WTC11 (cell line): ENCODE data around the gene CDK5RAP2. TPM values are rescaled to one million over a fixed set of nuclear protein-coding genes. Genes with fewer than 3 reads are reported as not detected.

ENCODE experiments used
- ATAC-seq: fragments of 200-7000 bp; cut with Tn5 transposase; 2 replicates; pipeline ENCODE4 v1.10.0; 2021; ENCODE audit warnings: mild to moderate bottlenecking, moderate library complexity
- CTCF ChIA-PET: fragments of 300-600 bp; sonication (Branson Sonifier 250); formaldehyde crosslinking; loops from one replicate; lab custom pipeline; 2021; ENCODE audit warnings: antibody characterized with exemption; lab: Charles Lee
- POLR2A ChIA-PET: fragments of 350-600 bp; sonication (Branson Sonifier 250); formaldehyde crosslinking; loops from one replicate; lab custom pipeline; 2021; ENCODE audit warnings: antibody characterized with exemption; lab: Charles Lee
- DNase-seq: peaks from one replicate; pipeline ENCODE4 v3.0.0; 2021; ENCODE audit warnings: low spot score
- H3K27ac Mint-ChIP-seq: 2 replicates; pipeline ENCODE4 v1.8.0; 2021; ENCODE audit warnings: mixed read lengths
- H3K27me3 Mint-ChIP-seq: 2 replicates; pipeline ENCODE4 v1.8.0; 2021; ENCODE audit warnings: low read depth, mild to moderate bottlenecking, moderate library complexity, mixed read lengths
- H3K36me3 Mint-ChIP-seq: 2 replicates; pipeline ENCODE4 v1.8.0; 2021; ENCODE audit warnings: mixed read lengths
- H3K4me1 Mint-ChIP-seq: 2 replicates; pipeline ENCODE4 v1.8.0; 2022; ENCODE audit warnings: mixed read lengths
- H3K4me3 Mint-ChIP-seq: 2 replicates; pipeline ENCODE4 v1.8.0; 2021; ENCODE audit warnings: mild to moderate bottlenecking, moderate library complexity, mixed read lengths
- H3K9me3 Mint-ChIP-seq: 2 replicates; pipeline ENCODE4 v1.8.0; 2021; ENCODE audit warnings: mixed read lengths
- AFF4 ChIP-seq: sonication (generic); formaldehyde crosslinking; IDR thresholded peaks from 2 replicates; pipeline ENCODE4 v1.8.1; 2023; ENCODE audit warnings: mild to moderate bottlenecking, missing genetic modification reagents, borderline replicate concordance
- ATF1 ChIP-seq: sonication (generic); formaldehyde crosslinking; IDR thresholded peaks from 2 replicates; pipeline ENCODE4 v1.8.1; 2023; ENCODE audit warnings: mild to moderate bottlenecking, moderate library complexity, missing genetic modification reagents
- CDX4 ChIP-seq: fragments of 250-450 bp; sonication (Bioruptor Pico); IDR thresholded peaks from 2 replicates; pipeline ENCODE4 v1.9.0; 2021; ENCODE audit warnings: moderate library complexity, mild to moderate bottlenecking, inconsistent platforms, borderline replicate concordance
- CREM ChIP-seq: sonication (generic); formaldehyde crosslinking; IDR thresholded peaks from 2 replicates; pipeline ENCODE4 v1.8.1; 2022; ENCODE audit warnings: mild to moderate bottlenecking, missing genetic modification reagents, moderate library complexity
- E2F1 ChIP-seq: sonication (generic); formaldehyde crosslinking; IDR thresholded peaks from 2 replicates; pipeline ENCODE4 v1.8.0; 2022; ENCODE audit warnings: mild to moderate bottlenecking, missing genetic modification reagents
- GTF2I ChIP-seq: fragments of 250-450 bp; sonication (Bioruptor Pico); conservative IDR thresholded peaks from 2 replicates; pipeline ENCODE4 v1.4.0; 2021; ENCODE audit warnings: mild to moderate bottlenecking
- HMGA2 ChIP-seq: fragments of 250-450 bp; sonication (Bioruptor Pico); IDR thresholded peaks from 2 replicates; pipeline ENCODE4 v1.4.0; 2021; ENCODE audit warnings: mild to moderate bottlenecking, moderate library complexity
- JUN ChIP-seq: sonication (generic); formaldehyde crosslinking; IDR thresholded peaks from 2 replicates; pipeline ENCODE4 v1.8.0; 2023; ENCODE audit warnings: mild to moderate bottlenecking, missing genetic modification reagents
- KAT7 ChIP-seq: sonication (generic); formaldehyde crosslinking; IDR thresholded peaks from 2 replicates; pipeline ENCODE4 v1.8.1; 2023; ENCODE audit warnings: missing genetic modification reagents, mild to moderate bottlenecking, borderline replicate concordance
- MXD4 ChIP-seq: fragments of 250-450 bp; sonication (Bioruptor Pico); IDR thresholded peaks from 2 replicates; pipeline ENCODE4 v1.8.0; 2021; ENCODE audit warnings: mild to moderate bottlenecking, moderate library complexity, borderline replicate concordance
- NFATC4 ChIP-seq: fragments of 250-450 bp; sonication (Bioruptor Pico); IDR thresholded peaks from 2 replicates; pipeline ENCODE4 v1.9.0; 2021; ENCODE audit warnings: mild to moderate bottlenecking
- NFYB ChIP-seq: sonication (generic); formaldehyde crosslinking; conservative IDR thresholded peaks from 2 replicates; pipeline ENCODE4 v1.8.0; 2022; ENCODE audit warnings: low read depth, missing genetic modification reagents
- PRRX2 ChIP-seq: fragments of 250-450 bp; sonication (Bioruptor Pico); IDR thresholded peaks from 2 replicates; pipeline ENCODE4 v1.8.0; 2021; ENCODE audit warnings: mild to moderate bottlenecking
- SMAD3 ChIP-seq: sonication (generic); formaldehyde crosslinking; IDR thresholded peaks from 2 replicates; pipeline ENCODE4 v1.8.0; 2022; ENCODE audit warnings: missing genetic modification reagents, mild to moderate bottlenecking, borderline replicate concordance
- SMAD4 ChIP-seq: sonication (generic); formaldehyde crosslinking; IDR thresholded peaks from 2 replicates; pipeline ENCODE4 v1.8.0; 2022; ENCODE audit warnings: mild to moderate bottlenecking, missing genetic modification reagents
- TEAD4 ChIP-seq: sonication (generic); formaldehyde crosslinking; IDR thresholded peaks from 2 replicates; pipeline ENCODE4 v1.8.0; 2022; ENCODE audit warnings: mild to moderate bottlenecking, missing genetic modification reagents
- USF2 ChIP-seq: sonication (generic); formaldehyde crosslinking; IDR thresholded peaks from 2 replicates; pipeline ENCODE4 v1.8.1; 2023; ENCODE audit warnings: mild to moderate bottlenecking, missing genetic modification reagents, moderate library complexity
- ZBTB43 ChIP-seq: sonication (generic); formaldehyde crosslinking; IDR thresholded peaks from 2 replicates; pipeline ENCODE4 v1.8.1; 2023; ENCODE audit warnings: mild to moderate bottlenecking, missing genetic modification reagents
- ZNF138 ChIP-seq: sonication (generic); formaldehyde crosslinking; conservative IDR thresholded peaks from 2 replicates; pipeline ENCODE4 v1.8.1; 2022; ENCODE audit warnings: mild to moderate bottlenecking, moderate library complexity, missing genetic modification reagents
- ZNF425 ChIP-seq: fragments of 250-450 bp; sonication (Bioruptor Pico); conservative IDR thresholded peaks from 2 replicates; pipeline ENCODE4 v1.9.0; 2021; ENCODE audit warnings: mild to moderate bottlenecking
- total RNA-seq: library from RNA; stranded (reverse); gene quantifications from 3 replicates; pipeline ENCODE4 v1.2.3, GENCODE V29; 2021

Gene CDK5RAP2
- total RNA-seq, 1 experiment from 2014 or later = 48.3 TPM

GRCh38 chr9:120353506-120353905, 226.5 kb downstream of the CDK5RAP2 start:
- TF ChIP-seq NFATC4 (CRISPR knock-in tag) (no peak), HMGA2 (no peak), ZNF138 (CRISPR knock-in tag) (no peak)
- peaks cover 9% of the 10 kb centered on the region for H3K4me1 Mint-ChIP-seq
- no peak overlapping the region for H3K4me3 Mint-ChIP-seq
- no peaks in the 10 kb centered on the region; the same call in 1 of the 2 replicates for H3K27me3 Mint-ChIP-seq
- H3K9me3 Mint-ChIP-seq = peaks cover 12% of the 10 kb centered on the region
- DNase-seq (no peak), ATAC-seq (no peak)
- H3K36me3 Mint-ChIP-seq = peaks cover 11% of the 10 kb centered on the region
- POLR2A ChIA-PET = no interaction called here
- CTCF ChIA-PET = no interaction called here
- no peak overlapping the region for H3K27ac Mint-ChIP-seq

GRCh38 chr9:120351106-120351505, 228.9 kb downstream of the CDK5RAP2 start:
- ATAC-seq (no peak), DNase-seq (no peak)
- Mint-ChIP-seq H3K4me3 (no peak overlapping the region), H3K9me3 (peaks cover 7% of the 10 kb centered on the region), H3K36me3 (peaks cover 6% of the 10 kb centered on the region), H3K27ac (no peak overlapping the region), H3K4me1 (peaks cover 9% of the 10 kb centered on the region), H3K27me3 (no peaks in the 10 kb centered on the region; the same call in 1 of the 2 replicates)
- ChIA-PET POLR2A (no interaction called here), CTCF (no interaction called here)
- TF ChIP-seq ATF1 = no peak
- no peak for TF ChIP-seq CREM (CRISPR knock-in tag)
- no peak for TF ChIP-seq SMAD3
- no peak for TF ChIP-seq E2F1
- TF ChIP-seq PRRX2 = no peak
- TF ChIP-seq TEAD4 (CRISPR knock-in tag) = no peak
- TF ChIP-seq AFF4 (CRISPR knock-in tag) = no peak
- no peak for TF ChIP-seq KAT7 (CRISPR knock-in tag)
- no peak for TF ChIP-seq USF2
- TF ChIP-seq ZNF425 (CRISPR knock-in tag) = no peak
- TF ChIP-seq SMAD4 = no peak
- TF ChIP-seq MXD4 (CRISPR knock-in tag) = no peak

GRCh38 chr9:120350596-120350995, 229.4 kb downstream of the CDK5RAP2 start:
- Mint-ChIP-seq H3K9me3 (peaks cover 2% of the 10 kb centered on the region), H3K27ac (no peak overlapping the region), H3K4me1 (peaks cover 9% of the 10 kb centered on the region), H3K27me3 (no peaks in the 10 kb centered on the region; the same call in 1 of the 2 replicates), H3K4me3 (no peak overlapping the region), H3K36me3 (peaks cover under 1% of the 10 kb centered on the region; the same call in 1 of the 2 replicates)
- no peak for DNase-seq
- POLR2A ChIA-PET = no interaction called here
- CTCF ChIA-PET = no interaction called here
- ATAC-seq = no peak
- TF ChIP-seq AFF4 (CRISPR knock-in tag) (no peak), ZBTB43 (CRISPR knock-in tag) (no peak), JUN (CRISPR knock-in tag) (no peak), NFYB (no peak), GTF2I (CRISPR knock-in tag) (no peak), CDX4 (no peak), CREM (CRISPR knock-in tag) (no peak)
